Pancreas (tissue), 10 donors: ENCODE results near the gene SSUH2. TPM values are rescaled to one million over a fixed set of nuclear protein-coding genes. Genes with fewer than 3 reads are reported as not detected.

ENCODE experiments used
- ATAC-seq, 4 donors: fragments of 200-7000 bp; cut with Tn5 transposase; one replicate each; pipeline versions ENCODE4 v1.8.0 to v1.9.1; 2020; ENCODE audit warnings: mild to moderate bottlenecking in 4 of 4, moderate library complexity in 4 of 4
- DNase-seq, 6 donors: peaks; one replicate each; pipeline ENCODE4 v3.0.0-alpha.2; 2020
- FAIRE-seq: peaks from 2 replicates; lab custom pipeline; 2012; peaks lifted over from hg19 to GRCh38; lab: Jason Lieb, UNC
- H3K27ac ChIP-seq, 4 donors: fragments of 200-600 bp; sonication (generic); 1 replicate in 3 of 4; 2 replicates in 1 of 4; pipeline versions ENCODE4 v1.5.0 to v1.8.0; 2020
- H3K27me3 ChIP-seq, 4 donors: fragments of 200-600 bp; one replicate each; pipeline ENCODE4 v1.8.0; 2021
- H3K36me3 ChIP-seq, 3 donors: fragments of 200-600 bp; sonication (generic) in 1 of 3; one replicate each; pipeline versions ENCODE4 v1.5.0 to v1.8.0; 2020 to 2021
- H3K4me1 ChIP-seq, 3 donors: fragments of 200-600 bp; one replicate each; pipeline ENCODE4 v1.8.0; 2021
- H3K4me3 ChIP-seq, 4 donors: fragments of 200-600 bp; sonication (generic) in 2 of 4; one replicate each; pipeline versions ENCODE4 v1.5.0 to v1.8.0; 2020 to 2021
- H3K9me3 ChIP-seq, 4 donors: fragments of 200-600 bp; one replicate each; pipeline ENCODE4 v1.8.0; 2021
- CTCF ChIP-seq, 4 donors: fragments of 200-600 bp; sonication (generic) in 3 of 4; IDR thresholded peaks; one replicate each; pipeline versions ENCODE4 v1.5.0 to v1.8.0; 2021; ENCODE audit warnings: antibody characterized with exemption in 4 of 4
- WGBS, 2 donors: extraction: QIAGEN DNeasy Blood & Tissue Kit; methylation state at CpG; one replicate each; pipeline ENCODE4 v1.1.7; 2013; 5-methylcytosine and 5-hydroxymethylcytosine counted together
- intact Hi-C, 3 donors: fragments of 100-400 bp; cut with DNase I; formaldehyde crosslinking; loops; one replicate each; pipeline versions ENCODE4 v1.11.1 to v1.14.2; 2022
- polyA plus RNA-seq, 2 donors: library from polyadenylated mRNA; stranded (reverse); fragments of 200-250 nt; gene quantifications; one replicate each; pipeline ENCODE4 v1.2.3, GENCODE V29; 2013
- total RNA-seq, 6 donors: library from RNA; stranded (reverse); fragmentation: NEBNext Ultra II Directional in 4 of 6; extraction: Animal tissue kit (Norgen Biotek cat#: 25700) in 4 of 6; gene quantifications; one replicate each; pipeline versions ENCODE4 v1.2.1 to v1.2.4, GENCODE V29; 2021 to 2023
- donor health status: healthy with polysubstance abuse.
- donor health status: DM: no; HTN: no; CAD: no; lungs with moderate emphysema.
- donor health status: DM: no; HTN: no; CAD: no.
- donor health status: control.
- donor health status: control.
- donor health status: Bipolar disorder and iron deficiency.
- donor health status: DM: yes; HTN: yes; CAD: no.
- donor health status: DM: no; HTN: no; CAD: no.
- donor health status: DM: no; HTN: no; CAD: no.
- donor health status: DM: yes; HTN: yes; CAD: no.

Gene SSUH2
- total and polyA plus RNA-seq, 8 donors = 0.06 to 1.8 (median 0.22) TPM

- Histone ChIP-seq H3K9me3 (no peaks in the 10 kb centered on the region), H3K36me3 (no peaks in the 10 kb centered on the region), H3K4me1 (no peaks in the 10 kb centered on the region), H3K27me3 (no peaks in the 10 kb centered on the region), H3K27ac (no peak overlapping the region), H3K4me3 (no peak overlapping the region)
- no peak for FAIRE-seq
- ATAC-seq = no peak
- intact Hi-C loops = loop anchor here in 1 of 3 donors (10.0 kb wide), 1 partner anchor 191 kb away; no protein-coding TSS in a partner anchor
- 76 to 79% methylated on average over 3 of the region's 3 CpGs for WGBS, 2 donors
- no peak for DNase-seq
- no peak for TF ChIP-seq CTCF (IDR thresholded peaks at IDR 0.05)
Observed at GRCh38 chr3:8625991-8626390, 18.6 kb downstream of the SSUH2 start.

GRCh38 chr3:8624612-8625011, 20.0 kb downstream of the SSUH2 start:
- ATAC-seq (no peak), FAIRE-seq (no peak), DNase-seq (no peak)
- H3K4me3 ChIP-seq = no peak overlapping the region
- WGBS, 2 donors = 79 to 90% methylated on average over 7 of the region's 7 CpGs
- no peaks in the 10 kb centered on the region for H3K27me3 ChIP-seq
- intact Hi-C loops = loop anchor here in 2 of 3 donors (5.0 to 10.0 kb wide), 2 partner anchors 182 to 190 kb away; no protein-coding TSS in a partner anchor
- H3K36me3 ChIP-seq = no peaks in the 10 kb centered on the region
- no peak overlapping the region for H3K27ac ChIP-seq
- H3K9me3 ChIP-seq = no peaks in the 10 kb centered on the region
- H3K4me1 ChIP-seq = no peaks in the 10 kb centered on the region
- no peak for TF ChIP-seq CTCF (IDR thresholded peaks at IDR 0.05)

GRCh38 chr3:8623741-8624140, 20.9 kb downstream of the SSUH2 start:
- intact Hi-C loops = loop anchor here in 2 of 3 donors (5.0 to 10.0 kb wide), 2 partner anchors 181 to 189 kb away; no protein-coding TSS in a partner anchor
- no peak for ATAC-seq
- TF ChIP-seq CTCF (IDR thresholded peaks at IDR 0.05) = no peak
- 73 to 78% methylated on average over 12 to 14 of the region's 14 CpGs for WGBS, 2 donors
- Histone ChIP-seq H3K9me3 (no peaks in the 10 kb centered on the region), H3K4me1 (no peaks in the 10 kb centered on the region), H3K27ac (no peak overlapping the region), H3K36me3 (no peaks in the 10 kb centered on the region), H3K4me3 (no peak overlapping the region), H3K27me3 (no peaks in the 10 kb centered on the region)
- FAIRE-seq = no peak
- DNase-seq = no peak

GRCh38 chr3:8622873-8623691, 21.5 kb downstream of the SSUH2 start:
- ATAC-seq = peak; percentile 93 to 97 (median 94)
- H3K27ac ChIP-seq = no peak overlapping the region
- peak; percentile 46 to 84 (median 68) for DNase-seq
- intact Hi-C loops = loop anchor here in 2 of 3 donors (5.0 to 10.0 kb wide), 2 partner anchors 181 to 188 kb away; no protein-coding TSS in a partner anchor
- H3K27me3 ChIP-seq = no peaks in the 10 kb centered on the region
- no peaks in the 10 kb centered on the region for H3K36me3 ChIP-seq
- no peak overlapping the region for H3K4me3 ChIP-seq
- no peaks in the 10 kb centered on the region for H3K4me1 ChIP-seq
- TF ChIP-seq CTCF (IDR thresholded peaks at IDR 0.05) = peak; percentile 77 to 91 (median 87)
- WGBS, 2 donors = 28 to 41% methylated on average over 24 of the region's 24 CpGs
- no peaks in the 10 kb centered on the region for H3K9me3 ChIP-seq
- no peak for FAIRE-seq
